GM12801 (cell line): ENCODE measurements around the gene ADH5.

Source experiments
- CTCF ChIP-seq: IDR thresholded peaks from one replicate; pipeline ENCODE4 v1.5.1; 2011; ENCODE audit warnings: control low read depth; ENCODE audit not compliant: insufficient read length; ENCODE audit errors: extremely low read depth

ADH5 gene

GRCh38 chr4:99021386-99021785 is 67.2 kb downstream of the ADH5 start:
- TF ChIP-seq CTCF = no peak
